HEK293 (cell line): ENCODE results near the gene INO80.

Experiments
- CTCF ChIP-seq: fragments of 450-650 bp; formaldehyde crosslinking; IDR thresholded peaks from 2 replicates; pipeline ENCODE4 v1.5.1; 2016; ENCODE audit warnings: missing biosample characterization, missing genetic modification characterization
- GFI1B ChIP-seq: fragments of 450-650 bp; formaldehyde crosslinking; IDR thresholded peaks from 2 replicates; pipeline ENCODE4 v1.5.1; 2016; ENCODE audit warnings: missing biosample characterization, missing genetic modification characterization
- PBX3 ChIP-seq: sonication (generic); formaldehyde crosslinking; IDR thresholded peaks from 2 replicates; pipeline ENCODE4 v1.8.1; 2022; ENCODE audit warnings: mild to moderate bottlenecking, moderate library complexity, missing genetic modification reagents
- ZBTB1 ChIP-seq: fragments of 450-650 bp; formaldehyde crosslinking; IDR thresholded peaks from 2 replicates; pipeline ENCODE4 v1.5.1; 2016; ENCODE audit warnings: missing biosample characterization, missing genetic modification characterization
- ZNF239 ChIP-seq: fragments of 450-650 bp; formaldehyde crosslinking; IDR thresholded peaks from 2 replicates; pipeline ENCODE4 v1.5.1; 2016; ENCODE audit warnings: missing biosample characterization, missing genetic modification characterization
- ZNF571 ChIP-seq: fragments of 450-650 bp; formaldehyde crosslinking; IDR thresholded peaks from 2 replicates; pipeline ENCODE4 v1.5.0; 2017; ENCODE audit warnings: missing biosample characterization, missing genetic modification characterization
- ZNF777 ChIP-seq: fragments of 450-650 bp; formaldehyde crosslinking; IDR thresholded peaks from 2 replicates; pipeline ENCODE4 v1.5.1; 2017; ENCODE audit warnings: missing biosample characterization, missing genetic modification characterization, borderline replicate concordance

- no peak for TF ChIP-seq ZNF239 (tag by site-specific recombination)
- TF ChIP-seq ZNF571 (tag by site-specific recombination), result no peak
- no peak for TF ChIP-seq ZNF777 (tag by site-specific recombination)
- no peak for TF ChIP-seq CTCF (tag by site-specific recombination)
- no peak for TF ChIP-seq PBX3 (CRISPR knock-in tag)
- TF ChIP-seq GFI1B, result no peak
- TF ChIP-seq ZBTB1 (tag by site-specific recombination), result no peak
Measured at GRCh38 chr15:40955930-40956540, 160.0 kb downstream of the INO80 start.
